GM18951 (cell line): ENCODE data around the gene EBP.

Source experiments
- POLR2A ChIP-seq: IDR thresholded peaks from 4 replicates; pipeline ENCODE4 v1.6.1; 2011; ENCODE audit warnings: mild to moderate bottlenecking; ENCODE audit not compliant: insufficient read length, insufficient read depth; ENCODE audit errors: extremely low read depth
- in situ Hi-C: fragments of 300-500 bp; cut with MboI; formaldehyde crosslinking; loops from one replicate; pipeline ENCODE4 v1.12.0; 2022; ENCODE audit warnings: low sequenced_read_pairs, mixed read lengths, inconsistent platforms; ENCODE audit not compliant: unreplicated experiment

The EBP gene

GRCh38 chrX:48487362-48487798 is 34.2 kb upstream of the EBP start:
- in situ Hi-C loops: no loop called here
- TF ChIP-seq POLR2A: no peak

- in situ Hi-C loops: no loop called here
- TF ChIP-seq POLR2A: no peak
These were observed 33.6 kb upstream of the EBP start for GRCh38 chrX:48488034-48488433.

- in situ Hi-C loops: no loop called here
- no peak for TF ChIP-seq POLR2A
These were observed 32.3 kb upstream of the EBP start for GRCh38 chrX:48489296-48489695.

GRCh38 chrX:48489892-48490291 is 31.7 kb upstream of the EBP start:
- in situ Hi-C loops: no loop called here
- TF ChIP-seq POLR2A: no peak

- TF ChIP-seq POLR2A: no peak
- in situ Hi-C loops: no loop called here
These were observed 30.9 kb upstream of the EBP start for GRCh38 chrX:48490661-48491060.

GRCh38 chrX:48491809-48492208 is 29.8 kb upstream of the EBP start:
- TF ChIP-seq POLR2A: no peak
- in situ Hi-C loops: no loop called here

- in situ Hi-C loops: no loop called here
- no peak for TF ChIP-seq POLR2A
These were observed 29.2 kb upstream of the EBP start for GRCh38 chrX:48492293-48492910.

- in situ Hi-C loops: no loop called here
- no peak for TF ChIP-seq POLR2A
These were observed 27.7 kb upstream of the EBP start for GRCh38 chrX:48493890-48494364.

GRCh38 chrX:48496660-48497059 is 24.9 kb upstream of the EBP start:
- no peak for TF ChIP-seq POLR2A
- in situ Hi-C loops: no loop called here

- no peak for TF ChIP-seq POLR2A
- in situ Hi-C loops: no loop called here
These were observed 23.7 kb upstream of the EBP start for GRCh38 chrX:48497871-48498270.

- in situ Hi-C loops: no loop called here
- TF ChIP-seq POLR2A: no peak
These were observed 23.2 kb upstream of the EBP start for GRCh38 chrX:48498374-48498809.

- in situ Hi-C loops: no loop called here
These were observed 17.3 kb upstream of the EBP start for GRCh38 chrX:48504261-48504660.

GRCh38 chrX:48505481-48505880 is 16.1 kb upstream of the EBP start:
- in situ Hi-C loops: no loop called here
- TF ChIP-seq POLR2A: no peak

More at GRCh38 chrX:48504261-48504660, 17.3 kb upstream of the EBP start:
- TF ChIP-seq POLR2A: no peak

- in situ Hi-C loops: no loop called here
- TF ChIP-seq POLR2A: no peak
These were observed 14.4 kb upstream of the EBP start for GRCh38 chrX:48507246-48507645.
